GM23338 (cell line): Measurements from ENCODE around the gene WDR5B.

Experiments used
- CREB1 ChIP-seq: fragments of 250-450 bp; sonication (Bioruptor Pico); IDR thresholded peaks from 2 replicates; pipeline ENCODE4 v1.5.0; 2020; ENCODE audit warnings: low read depth, mild to moderate bottlenecking, moderate library complexity
- EZH2 ChIP-seq: fragments of 200-600 bp; sonication (generic); IDR thresholded peaks from one replicate; pipeline ENCODE4 v1.8.0; 2017; ENCODE audit warnings: antibody characterized with exemption, mild to moderate bottlenecking, low read depth; ENCODE audit not compliant: unreplicated experiment
- EZH2phosphoT487 ChIP-seq: fragments of 200-600 bp; sonication (generic); IDR thresholded peaks from one replicate; pipeline ENCODE4 v1.8.1; 2018; ENCODE audit warnings: antibody characterized with exemption; ENCODE audit not compliant: unreplicated experiment
- JUNB ChIP-seq: IDR thresholded peaks from one replicate; pipeline ENCODE4 v1.6.1; 2016; ENCODE audit warnings: antibody characterized with exemption; ENCODE audit not compliant: unreplicated experiment
- NANOG ChIP-seq: IDR thresholded peaks from 2 replicates; pipeline ENCODE4 v1.6.1; 2016; ENCODE audit warnings: antibody characterized with exemption, borderline replicate concordance
- POLR2AphosphoS5 ChIP-seq: IDR thresholded peaks from 2 replicates; pipeline ENCODE4 v1.6.1; 2016; ENCODE audit warnings: antibody characterized with exemption, low read depth
- STAT1 ChIP-seq: IDR thresholded peaks from one replicate; pipeline ENCODE4 v1.6.1; 2016; ENCODE audit warnings: antibody characterized with exemption; ENCODE audit not compliant: unreplicated experiment
- ZNF114 ChIP-seq: fragments of 250-450 bp; sonication (Bioruptor Pico); IDR thresholded peaks from 2 replicates; pipeline ENCODE4 v1.5.0; 2020; ENCODE audit warnings: mild to moderate bottlenecking, moderate library complexity
- ZNF331 ChIP-seq: fragments of 250-450 bp; sonication (Bioruptor Pico); IDR thresholded peaks from 2 replicates; pipeline ENCODE4 v1.5.0; 2020; ENCODE audit warnings: low read depth, mild to moderate bottlenecking, moderate library complexity
- TF ChIP-seq, protein P1 (sequence below), 2 experiments: fragments of 200-600 bp in 1 of 2; sonication (generic) in 1 of 2; conservative IDR thresholded peaks; 2 replicates each; pipeline versions ENCODE4 v1.5.1 to v1.6.1; 2016 to 2017; ENCODE audit warnings: antibody characterized with exemption in 2 of 2, low read depth in 2 of 2, mild to moderate bottlenecking in 2 of 2, moderate library complexity in 1 of 2
- TF ChIP-seq, protein P2 (sequence below): IDR thresholded peaks from one replicate; pipeline ENCODE4 v1.6.1; 2018; ENCODE audit warnings: antibody characterized with exemption; ENCODE audit not compliant: unreplicated experiment
- TF ChIP-seq, protein P3 (sequence below): IDR thresholded peaks from 2 replicates; pipeline ENCODE4 v1.6.1; 2016; ENCODE audit warnings: antibody characterized with exemption
- TF ChIP-seq, protein P4 (sequence below): fragments of 250-450 bp; sonication (Bioruptor Pico); IDR thresholded peaks from 2 replicates; pipeline ENCODE4 v1.5.0; 2020; ENCODE audit warnings: mild to moderate bottlenecking, moderate library complexity

DNA sequence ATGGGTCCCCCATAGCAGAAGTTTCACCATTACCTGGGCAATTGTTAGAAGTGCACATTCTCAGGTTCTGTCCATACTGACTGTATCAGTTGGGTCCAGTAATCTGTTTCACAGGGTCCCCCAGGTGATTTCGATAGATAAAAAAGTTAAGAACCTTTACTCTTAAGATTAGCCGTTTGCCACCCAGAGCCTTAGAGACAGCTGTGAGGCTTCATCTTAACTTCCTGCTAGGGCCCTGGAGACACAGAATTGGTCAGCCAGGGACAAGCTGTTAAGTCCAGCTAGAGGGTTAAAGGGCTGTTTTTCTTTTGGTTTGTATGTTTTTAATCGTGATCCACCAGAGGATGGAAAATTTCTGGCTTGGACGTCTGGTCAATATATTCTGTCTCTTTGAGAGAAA is 25.2 kb downstream of the WDR5B start:
- no peak for TF ChIP-seq EZH2
- TF ChIP-seq, protein P1, sequence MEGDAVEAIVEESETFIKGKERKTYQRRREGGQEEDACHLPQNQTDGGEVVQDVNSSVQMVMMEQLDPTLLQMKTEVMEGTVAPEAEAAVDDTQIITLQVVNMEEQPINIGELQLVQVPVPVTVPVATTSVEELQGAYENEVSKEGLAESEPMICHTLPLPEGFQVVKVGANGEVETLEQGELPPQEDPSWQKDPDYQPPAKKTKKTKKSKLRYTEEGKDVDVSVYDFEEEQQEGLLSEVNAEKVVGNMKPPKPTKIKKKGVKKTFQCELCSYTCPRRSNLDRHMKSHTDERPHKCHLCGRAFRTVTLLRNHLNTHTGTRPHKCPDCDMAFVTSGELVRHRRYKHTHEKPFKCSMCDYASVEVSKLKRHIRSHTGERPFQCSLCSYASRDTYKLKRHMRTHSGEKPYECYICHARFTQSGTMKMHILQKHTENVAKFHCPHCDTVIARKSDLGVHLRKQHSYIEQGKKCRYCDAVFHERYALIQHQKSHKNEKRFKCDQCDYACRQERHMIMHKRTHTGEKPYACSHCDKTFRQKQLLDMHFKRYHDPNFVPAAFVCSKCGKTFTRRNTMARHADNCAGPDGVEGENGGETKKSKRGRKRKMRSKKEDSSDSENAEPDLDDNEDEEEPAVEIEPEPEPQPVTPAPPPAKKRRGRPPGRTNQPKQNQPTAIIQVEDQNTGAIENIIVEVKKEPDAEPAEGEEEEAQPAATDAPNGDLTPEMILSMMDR (conservative IDR thresholded peaks at IDR 0.05; ENCODE audit: low read depth in 2 of 2) = no peak
- no peak for TF ChIP-seq POLR2AphosphoS5
- TF ChIP-seq, protein P2, sequence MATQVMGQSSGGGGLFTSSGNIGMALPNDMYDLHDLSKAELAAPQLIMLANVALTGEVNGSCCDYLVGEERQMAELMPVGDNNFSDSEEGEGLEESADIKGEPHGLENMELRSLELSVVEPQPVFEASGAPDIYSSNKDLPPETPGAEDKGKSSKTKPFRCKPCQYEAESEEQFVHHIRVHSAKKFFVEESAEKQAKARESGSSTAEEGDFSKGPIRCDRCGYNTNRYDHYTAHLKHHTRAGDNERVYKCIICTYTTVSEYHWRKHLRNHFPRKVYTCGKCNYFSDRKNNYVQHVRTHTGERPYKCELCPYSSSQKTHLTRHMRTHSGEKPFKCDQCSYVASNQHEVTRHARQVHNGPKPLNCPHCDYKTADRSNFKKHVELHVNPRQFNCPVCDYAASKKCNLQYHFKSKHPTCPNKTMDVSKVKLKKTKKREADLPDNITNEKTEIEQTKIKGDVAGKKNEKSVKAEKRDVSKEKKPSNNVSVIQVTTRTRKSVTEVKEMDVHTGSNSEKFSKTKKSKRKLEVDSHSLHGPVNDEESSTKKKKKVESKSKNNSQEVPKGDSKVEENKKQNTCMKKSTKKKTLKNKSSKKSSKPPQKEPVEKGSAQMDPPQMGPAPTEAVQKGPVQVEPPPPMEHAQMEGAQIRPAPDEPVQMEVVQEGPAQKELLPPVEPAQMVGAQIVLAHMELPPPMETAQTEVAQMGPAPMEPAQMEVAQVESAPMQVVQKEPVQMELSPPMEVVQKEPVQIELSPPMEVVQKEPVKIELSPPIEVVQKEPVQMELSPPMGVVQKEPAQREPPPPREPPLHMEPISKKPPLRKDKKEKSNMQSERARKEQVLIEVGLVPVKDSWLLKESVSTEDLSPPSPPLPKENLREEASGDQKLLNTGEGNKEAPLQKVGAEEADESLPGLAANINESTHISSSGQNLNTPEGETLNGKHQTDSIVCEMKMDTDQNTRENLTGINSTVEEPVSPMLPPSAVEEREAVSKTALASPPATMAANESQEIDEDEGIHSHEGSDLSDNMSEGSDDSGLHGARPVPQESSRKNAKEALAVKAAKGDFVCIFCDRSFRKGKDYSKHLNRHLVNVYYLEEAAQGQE = no peak
- no peak for TF ChIP-seq EZH2phosphoT487
- TF ChIP-seq, protein P3, sequence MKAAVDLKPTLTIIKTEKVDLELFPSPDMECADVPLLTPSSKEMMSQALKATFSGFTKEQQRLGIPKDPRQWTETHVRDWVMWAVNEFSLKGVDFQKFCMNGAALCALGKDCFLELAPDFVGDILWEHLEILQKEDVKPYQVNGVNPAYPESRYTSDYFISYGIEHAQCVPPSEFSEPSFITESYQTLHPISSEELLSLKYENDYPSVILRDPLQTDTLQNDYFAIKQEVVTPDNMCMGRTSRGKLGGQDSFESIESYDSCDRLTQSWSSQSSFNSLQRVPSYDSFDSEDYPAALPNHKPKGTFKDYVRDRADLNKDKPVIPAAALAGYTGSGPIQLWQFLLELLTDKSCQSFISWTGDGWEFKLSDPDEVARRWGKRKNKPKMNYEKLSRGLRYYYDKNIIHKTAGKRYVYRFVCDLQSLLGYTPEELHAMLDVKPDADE = no peak
- no peak for TF ChIP-seq CREB1
- no peak for TF ChIP-seq NANOG
- no peak for TF ChIP-seq JUNB
- TF ChIP-seq STAT1 = no peak
- no peak for TF ChIP-seq ZNF331
- TF ChIP-seq, protein P4, sequence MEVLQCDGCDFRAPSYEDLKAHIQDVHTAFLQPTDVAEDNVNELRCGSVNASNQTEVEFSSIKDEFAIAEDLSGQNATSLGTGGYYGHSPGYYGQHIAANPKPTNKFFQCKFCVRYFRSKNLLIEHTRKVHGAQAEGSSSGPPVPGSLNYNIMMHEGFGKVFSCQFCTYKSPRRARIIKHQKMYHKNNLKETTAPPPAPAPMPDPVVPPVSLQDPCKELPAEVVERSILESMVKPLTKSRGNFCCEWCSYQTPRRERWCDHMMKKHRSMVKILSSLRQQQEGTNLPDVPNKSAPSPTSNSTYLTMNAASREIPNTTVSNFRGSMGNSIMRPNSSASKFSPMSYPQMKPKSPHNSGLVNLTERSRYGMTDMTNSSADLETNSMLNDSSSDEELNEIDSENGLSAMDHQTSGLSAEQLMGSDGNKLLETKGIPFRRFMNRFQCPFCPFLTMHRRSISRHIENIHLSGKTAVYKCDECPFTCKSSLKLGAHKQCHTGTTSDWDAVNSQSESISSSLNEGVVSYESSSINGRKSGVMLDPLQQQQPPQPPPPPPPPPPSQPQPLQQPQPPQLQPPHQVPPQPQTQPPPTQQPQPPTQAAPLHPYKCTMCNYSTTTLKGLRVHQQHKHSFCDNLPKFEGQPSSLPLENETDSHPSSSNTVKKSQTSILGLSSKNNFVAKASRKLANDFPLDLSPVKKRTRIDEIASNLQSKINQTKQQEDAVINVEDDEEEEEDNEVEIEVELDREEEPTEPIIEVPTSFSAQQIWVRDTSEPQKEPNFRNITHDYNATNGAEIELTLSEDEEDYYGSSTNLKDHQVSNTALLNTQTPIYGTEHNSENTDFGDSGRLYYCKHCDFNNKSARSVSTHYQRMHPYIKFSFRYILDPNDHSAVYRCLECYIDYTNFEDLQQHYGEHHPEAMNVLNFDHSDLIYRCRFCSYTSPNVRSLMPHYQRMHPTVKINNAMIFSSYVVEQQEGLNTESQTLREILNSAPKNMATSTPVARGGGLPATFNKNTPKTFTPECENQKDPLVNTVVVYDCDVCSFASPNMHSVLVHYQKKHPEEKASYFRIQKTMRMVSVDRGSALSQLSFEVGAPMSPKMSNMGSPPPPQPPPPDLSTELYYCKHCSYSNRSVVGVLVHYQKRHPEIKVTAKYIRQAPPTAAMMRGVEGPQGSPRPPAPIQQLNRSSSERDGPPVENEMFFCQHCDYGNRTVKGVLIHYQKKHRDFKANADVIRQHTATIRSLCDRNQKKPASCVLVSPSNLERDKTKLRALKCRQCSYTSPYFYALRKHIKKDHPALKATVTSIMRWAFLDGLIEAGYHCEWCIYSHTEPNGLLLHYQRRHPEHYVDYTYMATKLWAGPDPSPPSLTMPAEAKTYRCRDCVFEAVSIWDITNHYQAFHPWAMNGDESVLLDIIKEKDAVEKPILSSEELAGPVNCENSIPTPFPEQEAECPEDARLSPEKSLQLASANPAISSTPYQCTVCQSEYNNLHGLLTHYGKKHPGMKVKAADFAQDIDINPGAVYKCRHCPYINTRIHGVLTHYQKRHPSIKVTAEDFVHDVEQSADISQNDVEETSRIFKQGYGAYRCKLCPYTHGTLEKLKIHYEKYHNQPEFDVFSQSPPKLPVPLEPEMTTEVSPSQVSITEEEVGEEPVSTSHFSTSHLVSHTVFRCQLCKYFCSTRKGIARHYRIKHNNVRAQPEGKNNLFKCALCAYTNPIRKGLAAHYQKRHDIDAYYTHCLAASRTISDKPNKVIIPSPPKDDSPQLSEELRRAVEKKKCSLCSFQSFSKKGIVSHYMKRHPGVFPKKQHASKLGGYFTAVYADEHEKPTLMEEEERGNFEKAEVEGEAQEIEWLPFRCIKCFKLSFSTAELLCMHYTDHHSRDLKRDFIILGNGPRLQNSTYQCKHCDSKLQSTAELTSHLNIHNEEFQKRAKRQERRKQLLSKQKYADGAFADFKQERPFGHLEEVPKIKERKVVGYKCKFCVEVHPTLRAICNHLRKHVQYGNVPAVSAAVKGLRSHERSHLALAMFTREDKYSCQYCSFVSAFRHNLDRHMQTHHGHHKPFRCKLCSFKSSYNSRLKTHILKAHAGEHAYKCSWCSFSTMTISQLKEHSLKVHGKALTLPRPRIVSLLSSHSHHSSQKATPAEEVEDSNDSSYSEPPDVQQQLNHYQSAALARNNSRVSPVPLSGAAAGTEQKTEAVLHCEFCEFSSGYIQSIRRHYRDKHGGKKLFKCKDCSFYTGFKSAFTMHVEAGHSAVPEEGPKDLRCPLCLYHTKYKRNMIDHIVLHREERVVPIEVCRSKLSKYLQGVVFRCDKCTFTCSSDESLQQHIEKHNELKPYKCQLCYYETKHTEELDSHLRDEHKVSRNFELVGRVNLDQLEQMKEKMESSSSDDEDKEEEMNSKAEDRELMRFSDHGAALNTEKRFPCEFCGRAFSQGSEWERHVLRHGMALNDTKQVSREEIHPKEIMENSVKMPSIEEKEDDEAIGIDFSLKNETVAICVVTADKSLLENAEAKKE = no peak
- TF ChIP-seq ZNF114 (CRISPR knock-in tag) = no peak
